Measurements from ENCODE around the gene SNRPA.
"Not testable (repeated sequence)": the region's sequence is repeated elsewhere in the genome, so short reads cannot be mapped to it uniquely, and the experiment has no call there.

The SNRPA gene

GRCh38 chr19:40721936-40722661, 28.9 kb upstream of the SNRPA start:
- DNase-seq = no peak

- no peak for DNase-seq
Observed at GRCh38 chr19:40723661-40724254, 27.2 kb upstream of the SNRPA start.

- no peak for DNase-seq
Observed at GRCh38 chr19:40724315-40724714, 26.7 kb upstream of the SNRPA start.

- no peak for DNase-seq
Observed at GRCh38 chr19:40724855-40725254, 26.1 kb upstream of the SNRPA start.

- DNase-seq = no peak
Observed at GRCh38 chr19:40726279-40726678, 24.7 kb upstream of the SNRPA start.

GRCh38 chr19:40730065-40730464, 20.9 kb upstream of the SNRPA start:
- not testable (repeated sequence) for DNase-seq

GRCh38 chr19:40732304-40732703, 18.7 kb upstream of the SNRPA start:
- not testable (repeated sequence) for DNase-seq

- no peak for DNase-seq
Observed at GRCh38 chr19:40733149-40733548, 17.9 kb upstream of the SNRPA start.

GRCh38 chr19:40735013-40735771, 15.8 kb upstream of the SNRPA start:
- DNase-seq = no peak

GRCh38 chr19:40736661-40737060, 14.3 kb upstream of the SNRPA start:
- no peak for DNase-seq

- no peak for DNase-seq
Observed at GRCh38 chr19:40737102-40737644, 13.8 kb upstream of the SNRPA start.

GRCh38 chr19:40739030-40739839, 11.8 kb upstream of the SNRPA start:
- DNase-seq = no peak

GRCh38 chr19:40739871-40740703, 10.9 kb upstream of the SNRPA start:
- DNase-seq = no peak

- peak; percentile 68 for DNase-seq
Observed at GRCh38 chr19:40740747-40741146, 10.3 kb upstream of the SNRPA start.

- no peak for DNase-seq
Observed at GRCh38 chr19:40741527-40742390, 9.2 kb upstream of the SNRPA start.

- no peak for DNase-seq
Observed at GRCh38 chr19:40742477-40742876, 8.5 kb upstream of the SNRPA start.

GRCh38 chr19:40742886-40743285, 8.1 kb upstream of the SNRPA start:
- DNase-seq = no peak

GRCh38 chr19:40743926-40744325, 7.1 kb upstream of the SNRPA start:
- DNase-seq = no peak

- DNase-seq = no peak
Observed at GRCh38 chr19:40744554-40745401, 6.2 kb upstream of the SNRPA start.

GRCh38 chr19:40745402-40745780, 5.6 kb upstream of the SNRPA start:
- DNase-seq = no peak
